A204.1 (cell line): Measurements from ENCODE around the gene SLC17A1.

Experiments
- FAIRE-seq: peaks from 2 replicates; lab custom pipeline; 2012; peaks lifted over from hg19 to GRCh38; lab: Jason Lieb, UNC

Gene SLC17A1

GRCh38 chr6:25832670-25833069, 818 bp upstream of the SLC17A1 start:
- FAIRE-seq = no peak

GRCh38 chr6:25832307-25832662, 433 bp upstream of the SLC17A1 start:
- FAIRE-seq = no peak

DNA sequence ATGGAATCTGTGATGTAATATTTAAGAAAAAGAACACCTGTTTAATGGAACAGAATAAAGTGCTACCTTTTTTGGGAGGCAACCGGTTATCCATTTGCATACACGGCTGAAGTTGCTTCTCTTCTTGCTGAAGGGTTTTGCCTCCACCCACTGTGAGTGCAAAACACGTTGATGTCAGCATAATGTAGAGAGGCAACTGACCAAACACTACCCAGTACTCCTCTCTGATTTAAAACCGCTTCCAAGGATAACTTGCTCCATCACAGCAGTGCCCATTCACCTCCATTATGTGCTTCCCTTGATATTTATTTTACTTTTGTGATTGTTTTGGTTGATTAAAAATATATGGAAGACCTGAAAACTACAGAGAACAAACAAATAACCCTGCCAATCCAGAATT, 1.4 kb downstream of the SLC17A1 start:
- no peak for FAIRE-seq

GRCh38 chr6:25829375-25829774, 2.5 kb downstream of the SLC17A1 start:
- no peak for FAIRE-seq

GRCh38 chr6:25821341-25821740, 10.5 kb downstream of the SLC17A1 start:
- FAIRE-seq = no peak

DNA sequence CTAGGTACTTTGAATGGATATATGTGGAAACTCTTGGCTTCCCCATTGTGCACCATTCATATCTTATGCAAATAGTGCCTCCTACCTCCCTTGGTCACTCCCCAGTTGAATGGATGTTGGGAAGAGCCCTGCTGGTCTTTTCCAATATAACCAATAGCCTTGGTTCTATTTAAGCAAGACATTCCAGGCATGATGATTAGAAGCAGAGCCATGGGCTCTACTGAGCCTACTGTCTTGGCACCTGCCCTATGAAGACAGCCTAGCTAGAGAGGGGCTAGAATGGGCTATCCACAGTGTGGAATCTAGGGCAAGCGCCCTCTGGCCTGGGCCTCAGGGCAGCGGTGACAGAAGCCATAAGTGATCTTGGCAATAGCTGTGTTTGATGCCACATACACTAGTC, 15.6 kb downstream of the SLC17A1 start:
- no peak for FAIRE-seq

DNA sequence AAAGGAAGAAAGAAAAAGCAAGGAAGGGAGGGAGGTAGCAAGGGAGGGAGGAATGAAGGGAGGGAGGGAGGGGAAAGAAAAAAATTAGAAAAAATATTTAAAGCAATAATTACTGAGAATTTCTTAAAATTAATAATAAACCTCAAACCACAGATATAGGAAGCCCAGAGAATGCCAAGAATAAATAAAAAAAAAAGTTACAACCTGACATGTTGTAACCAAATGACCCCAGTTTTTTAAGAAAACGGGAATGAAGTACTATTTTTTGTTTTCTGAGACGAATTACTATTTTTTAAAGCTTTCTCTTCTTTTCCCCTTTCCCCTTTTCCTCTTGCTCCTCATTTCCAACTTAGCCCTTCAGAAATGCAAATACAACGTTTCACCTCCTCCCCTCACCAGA, 16.7 kb downstream of the SLC17A1 start:
- FAIRE-seq = no peak

- FAIRE-seq = no peak
These were observed 27.0 kb downstream of the SLC17A1 start for GRCh38 chr6:25804804-25805203.

- no peak for FAIRE-seq
These were observed 30.4 kb downstream of the SLC17A1 start for GRCh38 chr6:25801436-25801835.

DNA sequence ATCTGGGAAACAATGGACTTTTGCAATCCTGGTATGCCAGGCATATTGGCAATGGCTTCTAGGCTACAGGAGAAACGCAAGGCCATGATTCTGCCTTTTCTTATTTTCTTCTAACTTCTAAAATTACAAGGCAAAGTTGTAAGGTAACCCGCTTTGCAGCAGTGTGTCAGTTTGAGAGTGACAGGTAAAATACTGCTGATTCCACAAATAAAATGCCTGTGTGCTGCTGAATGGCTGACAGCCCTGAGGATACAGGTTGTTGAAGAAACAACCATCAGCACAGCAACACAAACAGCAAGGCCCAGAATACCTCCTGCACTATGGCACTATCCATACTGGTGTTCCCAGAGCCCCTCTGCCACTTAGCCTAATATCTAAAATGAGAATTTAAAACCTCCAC, 37.1 kb downstream of the SLC17A1 start:
- no peak for FAIRE-seq

DNA sequence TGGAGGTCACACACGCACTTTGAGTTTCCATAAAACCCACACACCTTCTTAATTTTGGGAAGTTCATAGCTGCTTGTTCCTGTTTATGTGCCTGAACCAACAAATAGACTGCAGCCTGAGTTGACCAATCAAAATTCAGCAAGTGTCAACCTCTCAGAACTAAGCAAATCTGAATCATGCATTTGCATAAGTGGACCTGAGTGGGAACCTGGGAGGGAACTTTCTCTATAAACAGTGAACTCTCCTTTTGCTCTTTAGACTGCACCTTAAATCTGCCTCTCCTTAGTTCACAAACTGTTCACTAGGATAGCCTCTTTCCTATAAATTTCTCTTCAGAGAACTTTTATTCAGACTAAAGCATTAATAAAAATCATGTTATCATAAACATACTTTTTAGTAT, 37.9 kb downstream of the SLC17A1 start:
- no peak for FAIRE-seq

DNA sequence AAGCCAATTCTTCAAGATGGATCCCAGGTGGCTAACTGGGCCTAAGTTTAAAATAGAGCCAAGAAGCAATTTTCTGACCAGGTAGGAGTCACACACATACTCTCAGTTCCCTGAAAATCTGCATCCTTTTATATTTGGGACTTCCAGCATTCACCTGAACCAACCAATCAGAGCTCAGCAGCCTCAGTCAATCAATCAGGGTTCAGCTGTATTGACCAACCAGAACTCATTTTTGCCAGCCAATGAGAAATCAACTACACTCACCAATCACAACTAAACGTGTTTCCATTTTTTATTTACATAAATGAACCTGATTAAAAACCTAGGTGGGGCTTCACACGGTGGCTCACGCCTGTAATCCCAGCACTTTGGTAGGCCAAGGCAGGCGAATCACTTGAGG, 39.8 kb downstream of the SLC17A1 start:
- FAIRE-seq = no peak

DNA sequence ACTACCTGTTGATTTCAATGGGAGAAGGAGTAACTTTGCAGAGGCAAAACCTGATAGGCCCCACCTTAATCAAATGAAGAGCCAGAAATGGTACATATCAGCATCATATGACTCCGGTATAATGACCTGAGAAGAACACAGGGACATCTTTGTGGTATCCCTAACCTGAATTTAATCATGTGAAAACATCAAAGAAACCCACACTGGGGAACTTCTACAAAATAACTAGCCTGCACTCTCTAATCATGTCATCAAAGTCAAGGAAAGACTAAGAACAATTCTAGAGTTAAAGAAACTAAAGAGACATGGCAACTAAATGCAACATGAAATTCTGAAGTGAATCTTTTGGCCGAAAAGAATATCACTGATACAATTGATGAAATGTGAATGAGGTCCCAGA, 42.4 kb downstream of the SLC17A1 start:
- no peak for FAIRE-seq

DNA sequence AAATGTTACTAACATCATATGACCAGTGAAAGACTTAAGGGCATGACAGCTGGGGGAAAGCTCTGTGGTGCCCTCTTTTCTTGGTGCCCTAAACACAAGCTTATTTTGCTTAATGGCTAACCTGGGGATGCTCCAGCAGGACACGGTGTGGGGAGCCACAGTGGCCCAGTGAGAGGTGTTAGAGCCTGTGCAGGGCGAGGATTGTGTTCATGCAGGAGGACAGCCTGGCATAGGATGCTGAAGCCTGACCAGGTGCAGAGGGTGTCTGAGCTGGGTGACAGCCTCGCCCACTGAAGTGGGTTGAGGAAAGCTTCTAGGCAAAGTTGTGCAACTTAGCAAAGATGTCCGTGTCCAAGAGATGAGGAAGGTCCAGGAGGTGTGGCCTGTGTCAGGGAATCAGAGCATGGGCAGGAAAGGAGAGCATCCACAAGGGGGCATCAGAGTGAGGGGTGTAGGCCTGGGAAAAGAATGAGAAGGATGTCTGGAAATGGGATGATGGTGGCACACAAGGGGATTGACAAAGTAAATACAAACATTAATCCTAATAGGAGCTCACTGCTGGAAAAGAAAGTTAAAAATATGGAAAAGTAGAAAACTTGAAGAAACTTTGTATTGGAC, 43.4 kb downstream of the SLC17A1 start:
- FAIRE-seq = no peak

GRCh38 chr6:25787428-25787827, 44.4 kb downstream of the SLC17A1 start:
- FAIRE-seq = no peak

DNA sequence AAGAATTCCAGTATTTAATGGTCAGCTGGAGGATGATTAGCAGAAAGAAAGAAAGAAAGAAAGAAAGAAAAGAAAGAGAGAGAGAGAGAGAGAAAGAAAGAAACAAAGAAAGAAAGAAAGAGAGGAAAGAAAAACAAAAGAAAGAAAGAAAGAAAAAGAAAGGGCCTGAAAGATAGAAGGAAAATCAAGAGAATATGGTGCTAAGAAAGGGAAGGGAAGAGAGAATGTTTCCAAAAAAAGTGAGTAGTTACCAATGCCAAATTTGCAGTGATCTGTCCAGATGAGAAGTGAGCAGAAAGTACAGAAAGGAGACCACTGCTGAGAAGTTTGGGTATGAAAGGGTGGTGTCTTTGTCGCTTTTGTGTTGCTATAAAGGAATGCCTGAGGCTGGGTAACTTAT, 50.7 kb downstream of the SLC17A1 start:
- no peak for FAIRE-seq

DNA sequence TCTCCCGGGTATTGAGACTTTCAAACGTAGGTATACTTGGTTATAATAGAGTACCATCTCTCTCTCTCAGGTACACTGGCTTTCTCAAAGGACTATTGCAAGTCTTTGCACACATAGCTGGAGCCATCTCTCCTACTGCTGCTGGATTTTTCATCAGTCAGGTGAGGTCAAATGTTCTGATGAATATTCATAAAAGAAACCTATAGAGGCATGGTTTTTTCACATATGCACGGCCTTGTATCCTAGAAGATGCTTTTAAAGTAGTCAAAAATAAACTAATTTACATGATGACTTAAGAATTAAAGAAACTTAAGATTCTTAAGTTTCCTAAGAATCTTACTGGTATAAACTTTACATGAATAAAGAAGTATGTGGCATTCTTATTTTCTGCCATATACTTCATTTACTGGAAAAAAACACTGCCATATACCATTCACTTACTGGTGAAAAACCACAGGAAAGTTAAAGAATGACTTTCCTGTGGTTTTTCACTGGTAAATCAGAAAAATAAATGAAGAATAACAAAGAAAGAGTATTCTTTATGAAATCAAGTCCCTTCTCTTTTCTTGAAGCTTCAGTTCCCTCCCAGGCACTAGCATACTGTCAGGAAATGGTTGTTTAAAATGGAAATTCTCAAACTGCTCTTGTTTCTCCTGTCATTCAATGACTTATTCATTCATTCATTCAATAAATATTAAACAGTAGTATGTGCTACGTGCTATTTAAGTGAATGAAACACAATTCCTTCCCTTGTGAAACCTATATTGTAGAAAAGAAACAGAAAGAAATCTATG, 53.8 kb downstream of the SLC17A1 start:
- FAIRE-seq = no peak

DNA sequence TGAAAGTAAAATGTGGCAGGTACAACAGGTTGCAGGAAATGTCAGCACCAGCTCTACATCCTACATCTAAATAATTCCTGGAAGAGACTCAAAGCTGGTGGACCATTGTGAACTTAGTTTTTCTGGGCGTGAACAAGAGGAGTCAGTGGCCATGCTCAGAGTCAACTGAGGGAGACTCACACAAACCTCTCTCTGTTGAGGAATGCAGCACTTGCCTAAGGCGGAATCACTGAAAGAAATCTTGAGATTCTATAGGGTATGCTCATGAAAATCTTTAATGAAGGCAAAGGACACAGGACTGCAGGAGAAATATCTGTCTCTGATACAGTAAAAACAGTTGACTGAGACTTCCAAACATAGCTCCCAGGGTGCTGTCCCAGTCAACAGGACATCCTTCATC, 54.8 kb downstream of the SLC17A1 start:
- no peak for FAIRE-seq

DNA sequence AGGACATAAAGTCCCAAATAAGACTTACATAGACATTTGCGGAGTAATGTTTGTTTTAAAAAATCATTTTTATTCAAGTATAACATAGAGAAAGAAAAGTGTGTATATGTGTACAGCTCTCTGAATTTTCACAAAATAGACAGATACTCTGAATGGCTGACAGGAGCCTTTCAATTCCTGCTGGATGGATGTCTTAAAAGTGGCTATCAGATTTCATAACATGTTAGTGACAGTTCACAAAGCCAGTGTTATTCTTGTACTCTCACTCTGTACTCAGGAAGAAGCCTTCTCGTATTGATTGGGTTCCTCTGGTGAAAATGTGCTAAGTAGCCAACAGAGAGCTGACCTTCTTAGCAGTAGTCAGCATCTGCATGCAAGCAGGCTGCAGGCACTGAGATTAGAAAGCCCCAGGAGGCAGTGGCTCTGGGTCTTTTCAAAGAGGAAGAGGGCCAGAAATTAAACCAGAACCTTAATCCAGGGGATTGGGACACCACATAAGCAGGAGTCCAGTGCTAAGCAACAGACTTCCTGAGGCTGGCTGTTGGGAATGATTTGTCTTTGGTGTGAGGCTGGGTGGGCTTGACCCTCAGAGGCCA, 57.6 kb downstream of the SLC17A1 start:
- FAIRE-seq = no peak

- FAIRE-seq = no peak
These were observed 61.9 kb downstream of the SLC17A1 start for GRCh38 chr6:25769983-25770382.

- FAIRE-seq = no peak
These were observed 63.3 kb downstream of the SLC17A1 start for GRCh38 chr6:25768566-25768965.

DNA sequence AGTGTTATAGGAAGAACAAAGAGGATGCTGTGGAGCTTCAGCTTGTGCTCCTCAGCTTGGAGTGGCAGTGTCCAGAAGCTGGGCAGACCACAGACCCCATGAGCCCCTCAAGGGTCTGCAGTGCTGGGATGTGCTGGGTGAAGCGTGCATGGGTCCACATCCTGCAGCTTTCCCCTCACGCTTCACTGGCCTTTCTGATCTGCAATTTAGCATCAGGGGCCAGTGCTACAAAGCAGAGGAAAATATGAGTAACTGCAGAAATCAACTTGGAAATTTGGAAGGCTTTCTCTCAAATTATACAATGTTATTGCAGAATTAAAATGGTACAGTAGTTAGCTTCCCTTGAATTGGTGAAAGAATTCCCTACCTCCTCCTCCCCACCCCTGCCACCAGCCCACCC, 67.2 kb downstream of the SLC17A1 start:
- FAIRE-seq = no peak

GRCh38 chr6:25757936-25758642, 73.8 kb downstream of the SLC17A1 start:
- no peak for FAIRE-seq
